WTC11 (cell line): ENCODE results near the gene PRPSAP1. TPM values are rescaled to one million over a fixed set of nuclear protein-coding genes. Genes with fewer than 3 reads are reported as not detected.
A peak's percentile ranks its signal among the peaks of the same experiment; 100 is the strongest.

Source experiments
- ATAC-seq: fragments of 200-7000 bp; cut with Tn5 transposase; 2 replicates; pipeline ENCODE4 v1.10.0; 2021; ENCODE audit warnings: mild to moderate bottlenecking, moderate library complexity
- CTCF ChIA-PET: fragments of 300-600 bp; sonication (Branson Sonifier 250); formaldehyde crosslinking; loops from one replicate; lab custom pipeline; 2021; ENCODE audit warnings: antibody characterized with exemption; lab: Charles Lee
- POLR2A ChIA-PET: fragments of 350-600 bp; sonication (Branson Sonifier 250); formaldehyde crosslinking; loops from one replicate; lab custom pipeline; 2021; ENCODE audit warnings: antibody characterized with exemption; lab: Charles Lee
- DNase-seq: peaks from one replicate; pipeline ENCODE4 v3.0.0; 2021; ENCODE audit warnings: low spot score
- H3K27ac Mint-ChIP-seq: 2 replicates; pipeline ENCODE4 v1.8.0; 2021; ENCODE audit warnings: mixed read lengths
- H3K27me3 Mint-ChIP-seq: 2 replicates; pipeline ENCODE4 v1.8.0; 2021; ENCODE audit warnings: low read depth, mild to moderate bottlenecking, moderate library complexity, mixed read lengths
- H3K36me3 Mint-ChIP-seq: 2 replicates; pipeline ENCODE4 v1.8.0; 2021; ENCODE audit warnings: mixed read lengths
- H3K4me1 Mint-ChIP-seq: 2 replicates; pipeline ENCODE4 v1.8.0; 2022; ENCODE audit warnings: mixed read lengths
- H3K4me3 Mint-ChIP-seq: 2 replicates; pipeline ENCODE4 v1.8.0; 2021; ENCODE audit warnings: mild to moderate bottlenecking, moderate library complexity, mixed read lengths
- H3K9me3 Mint-ChIP-seq: 2 replicates; pipeline ENCODE4 v1.8.0; 2021; ENCODE audit warnings: mixed read lengths
- CREM ChIP-seq: sonication (generic); formaldehyde crosslinking; IDR thresholded peaks from 2 replicates; pipeline ENCODE4 v1.8.1; 2022; ENCODE audit warnings: mild to moderate bottlenecking, missing genetic modification reagents, moderate library complexity
- ESRRA ChIP-seq: sonication (generic); formaldehyde crosslinking; IDR thresholded peaks from 2 replicates; pipeline ENCODE4 v1.8.1; 2022; ENCODE audit warnings: mild to moderate bottlenecking, missing genetic modification reagents, borderline replicate concordance
- ETV6 ChIP-seq: sonication (generic); formaldehyde crosslinking; IDR thresholded peaks from 2 replicates; pipeline ENCODE4 v1.8.1; 2022; ENCODE audit warnings: mild to moderate bottlenecking, missing genetic modification reagents
- GABPB1 ChIP-seq: sonication (generic); formaldehyde crosslinking; IDR thresholded peaks from 2 replicates; pipeline ENCODE4 v1.8.1; 2023; ENCODE audit warnings: mild to moderate bottlenecking, missing genetic modification reagents
- HMGA2 ChIP-seq: fragments of 250-450 bp; sonication (Bioruptor Pico); IDR thresholded peaks from 2 replicates; pipeline ENCODE4 v1.4.0; 2021; ENCODE audit warnings: mild to moderate bottlenecking, moderate library complexity
- JUN ChIP-seq: sonication (generic); formaldehyde crosslinking; IDR thresholded peaks from 2 replicates; pipeline ENCODE4 v1.8.0; 2023; ENCODE audit warnings: mild to moderate bottlenecking, missing genetic modification reagents
- SOX15 ChIP-seq: fragments of 250-450 bp; sonication (Bioruptor Pico); IDR thresholded peaks from 2 replicates; pipeline ENCODE4 v1.9.0; 2021; ENCODE audit warnings: mild to moderate bottlenecking
- SP1 ChIP-seq: sonication (generic); formaldehyde crosslinking; conservative IDR thresholded peaks from 2 replicates; pipeline ENCODE4 v1.8.1; 2022; ENCODE audit warnings: missing genetic modification reagents
- ZNF232 ChIP-seq: sonication (generic); formaldehyde crosslinking; IDR thresholded peaks from 2 replicates; pipeline ENCODE4 v1.8.0; 2022; ENCODE audit warnings: mild to moderate bottlenecking, missing genetic modification reagents
- ZNF281 ChIP-seq: sonication (generic); formaldehyde crosslinking; IDR thresholded peaks from 2 replicates; pipeline ENCODE4 v1.8.0; 2023; ENCODE audit warnings: mild to moderate bottlenecking, missing genetic modification reagents
- total RNA-seq: library from RNA; stranded (reverse); gene quantifications from 3 replicates; pipeline ENCODE4 v1.2.3, GENCODE V29; 2021
- TF ChIP-seq, protein P1 (sequence below): fragments of 250-450 bp; sonication (Bioruptor Pico); IDR thresholded peaks from 2 replicates; pipeline ENCODE4 v1.9.0; 2021; ENCODE audit warnings: mild to moderate bottlenecking, borderline replicate concordance
- TF ChIP-seq, protein P2 (sequence below): sonication (generic); formaldehyde crosslinking; IDR thresholded peaks from 2 replicates; pipeline ENCODE4 v1.8.1; 2023; ENCODE audit warnings: mild to moderate bottlenecking, missing genetic modification reagents, moderate library complexity
- TF ChIP-seq, protein P3 (sequence below): sonication (generic); formaldehyde crosslinking; IDR thresholded peaks from 2 replicates; pipeline ENCODE4 v1.8.1; 2023; ENCODE audit warnings: mild to moderate bottlenecking, moderate library complexity, missing genetic modification reagents
- TF ChIP-seq, protein P4 (sequence below): sonication (generic); formaldehyde crosslinking; IDR thresholded peaks from 2 replicates; pipeline ENCODE4 v1.8.0; 2022; ENCODE audit warnings: mild to moderate bottlenecking, missing genetic modification reagents

PRPSAP1 gene
- total RNA-seq, 1 experiment from 2014 or later, result 56.5 TPM

DNA sequence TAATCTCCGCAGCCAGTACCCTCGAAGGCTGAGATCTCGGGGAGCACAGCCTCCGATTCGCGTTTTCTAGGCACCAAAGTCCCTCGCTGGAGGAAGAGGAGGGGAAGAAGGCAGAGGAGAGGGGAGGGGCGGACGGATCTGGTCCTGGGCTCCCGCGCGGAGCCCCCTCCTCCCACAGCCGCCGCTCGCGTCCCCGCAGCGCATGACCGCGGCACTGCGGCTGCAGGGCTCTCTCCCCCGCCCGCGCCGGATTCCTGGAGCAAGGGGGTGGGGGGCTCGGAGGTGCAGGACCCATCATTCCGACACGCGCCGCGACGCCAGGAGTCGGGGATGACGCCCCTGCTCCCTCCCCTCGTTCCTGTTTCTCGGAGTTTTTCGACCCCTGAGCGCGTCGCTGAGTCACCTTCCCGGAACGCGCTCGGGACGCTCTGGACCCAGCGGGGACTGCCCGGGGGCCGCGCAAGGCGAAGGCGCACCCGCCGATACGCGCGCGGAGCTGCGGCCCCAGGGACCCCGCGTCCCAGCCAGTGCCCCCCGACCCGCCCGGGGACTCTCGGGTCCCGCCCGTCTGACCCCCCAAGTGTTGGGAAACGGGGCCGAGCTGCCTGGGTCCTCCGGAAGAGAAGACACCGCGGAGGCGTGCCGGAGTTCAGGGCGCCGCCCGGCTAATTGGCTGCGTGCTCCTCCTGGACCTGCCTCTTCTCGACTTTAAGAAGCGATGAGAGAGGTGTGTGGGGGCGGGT is 29.3 kb upstream of the PRPSAP1 start (continued):
- TF ChIP-seq, protein P1, sequence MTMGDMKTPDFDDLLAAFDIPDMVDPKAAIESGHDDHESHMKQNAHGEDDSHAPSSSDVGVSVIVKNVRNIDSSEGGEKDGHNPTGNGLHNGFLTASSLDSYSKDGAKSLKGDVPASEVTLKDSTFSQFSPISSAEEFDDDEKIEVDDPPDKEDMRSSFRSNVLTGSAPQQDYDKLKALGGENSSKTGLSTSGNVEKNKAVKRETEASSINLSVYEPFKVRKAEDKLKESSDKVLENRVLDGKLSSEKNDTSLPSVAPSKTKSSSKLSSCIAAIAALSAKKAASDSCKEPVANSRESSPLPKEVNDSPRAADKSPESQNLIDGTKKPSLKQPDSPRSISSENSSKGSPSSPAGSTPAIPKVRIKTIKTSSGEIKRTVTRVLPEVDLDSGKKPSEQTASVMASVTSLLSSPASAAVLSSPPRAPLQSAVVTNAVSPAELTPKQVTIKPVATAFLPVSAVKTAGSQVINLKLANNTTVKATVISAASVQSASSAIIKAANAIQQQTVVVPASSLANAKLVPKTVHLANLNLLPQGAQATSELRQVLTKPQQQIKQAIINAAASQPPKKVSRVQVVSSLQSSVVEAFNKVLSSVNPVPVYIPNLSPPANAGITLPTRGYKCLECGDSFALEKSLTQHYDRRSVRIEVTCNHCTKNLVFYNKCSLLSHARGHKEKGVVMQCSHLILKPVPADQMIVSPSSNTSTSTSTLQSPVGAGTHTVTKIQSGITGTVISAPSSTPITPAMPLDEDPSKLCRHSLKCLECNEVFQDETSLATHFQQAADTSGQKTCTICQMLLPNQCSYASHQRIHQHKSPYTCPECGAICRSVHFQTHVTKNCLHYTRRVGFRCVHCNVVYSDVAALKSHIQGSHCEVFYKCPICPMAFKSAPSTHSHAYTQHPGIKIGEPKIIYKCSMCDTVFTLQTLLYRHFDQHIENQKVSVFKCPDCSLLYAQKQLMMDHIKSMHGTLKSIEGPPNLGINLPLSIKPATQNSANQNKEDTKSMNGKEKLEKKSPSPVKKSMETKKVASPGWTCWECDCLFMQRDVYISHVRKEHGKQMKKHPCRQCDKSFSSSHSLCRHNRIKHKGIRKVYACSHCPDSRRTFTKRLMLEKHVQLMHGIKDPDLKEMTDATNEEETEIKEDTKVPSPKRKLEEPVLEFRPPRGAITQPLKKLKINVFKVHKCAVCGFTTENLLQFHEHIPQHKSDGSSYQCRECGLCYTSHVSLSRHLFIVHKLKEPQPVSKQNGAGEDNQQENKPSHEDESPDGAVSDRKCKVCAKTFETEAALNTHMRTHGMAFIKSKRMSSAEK (CRISPR knock-in tag), result no peak
- TF ChIP-seq CREM (CRISPR knock-in tag), result 0 out of 2 replicates have a peak, but pooled peaks have one; percentile 33
- TF ChIP-seq, protein P2, sequence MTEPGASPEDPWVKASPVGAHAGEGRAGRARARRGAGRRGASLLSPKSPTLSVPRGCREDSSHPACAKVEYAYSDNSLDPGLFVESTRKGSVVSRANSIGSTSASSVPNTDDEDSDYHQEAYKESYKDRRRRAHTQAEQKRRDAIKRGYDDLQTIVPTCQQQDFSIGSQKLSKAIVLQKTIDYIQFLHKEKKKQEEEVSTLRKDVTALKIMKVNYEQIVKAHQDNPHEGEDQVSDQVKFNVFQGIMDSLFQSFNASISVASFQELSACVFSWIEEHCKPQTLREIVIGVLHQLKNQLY (CRISPR knock-in tag), result no peak
- peak; percentile 77; the same call in 1 of the 2 replicates for TF ChIP-seq ZNF232 (CRISPR knock-in tag)
- TF ChIP-seq, protein P3, sequence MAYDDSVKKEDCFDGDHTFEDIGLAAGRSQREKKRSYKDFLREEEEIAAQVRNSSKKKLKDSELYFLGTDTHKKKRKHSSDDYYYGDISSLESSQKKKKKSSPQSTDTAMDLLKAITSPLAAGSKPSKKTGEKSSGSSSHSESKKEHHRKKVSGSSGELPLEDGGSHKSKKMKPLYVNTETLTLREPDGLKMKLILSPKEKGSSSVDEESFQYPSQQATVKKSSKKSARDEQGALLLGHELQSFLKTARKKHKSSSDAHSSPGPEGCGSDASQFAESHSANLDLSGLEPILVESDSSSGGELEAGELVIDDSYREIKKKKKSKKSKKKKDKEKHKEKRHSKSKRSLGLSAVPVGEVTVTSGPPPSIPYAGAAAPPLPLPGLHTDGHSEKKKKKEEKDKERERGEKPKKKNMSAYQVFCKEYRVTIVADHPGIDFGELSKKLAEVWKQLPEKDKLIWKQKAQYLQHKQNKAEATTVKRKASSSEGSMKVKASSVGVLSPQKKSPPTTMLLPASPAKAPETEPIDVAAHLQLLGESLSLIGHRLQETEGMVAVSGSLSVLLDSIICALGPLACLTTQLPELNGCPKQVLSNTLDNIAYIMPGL (CRISPR knock-in tag), result peak; percentile 68; the same call in 1 of the 2 replicates
- TF ChIP-seq SP1 (CRISPR knock-in tag), result 0 out of 2 replicates have a peak, but pooled peaks have one; percentile 33
- TF ChIP-seq ETV6, result 0 out of 2 replicates have a peak, but pooled peaks have one; percentile 36
- TF ChIP-seq ZNF281 (CRISPR knock-in tag), result 0 out of 2 replicates have a peak, but pooled peaks have one; percentile 50
- peak; percentile 66; the same call in 1 of the 2 replicates for TF ChIP-seq GABPB1
- TF ChIP-seq ESRRA, result 0 out of 2 replicates have a peak, but pooled peaks have one; percentile 25
- TF ChIP-seq, protein P4, sequence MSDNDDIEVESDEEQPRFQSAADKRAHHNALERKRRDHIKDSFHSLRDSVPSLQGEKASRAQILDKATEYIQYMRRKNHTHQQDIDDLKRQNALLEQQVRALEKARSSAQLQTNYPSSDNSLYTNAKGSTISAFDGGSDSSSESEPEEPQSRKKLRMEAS (CRISPR knock-in tag), result peak; percentile 62; the same call in 1 of the 2 replicates
- TF ChIP-seq JUN (CRISPR knock-in tag), result no peak
- no peak for TF ChIP-seq SOX15 (CRISPR knock-in tag)

DNA sequence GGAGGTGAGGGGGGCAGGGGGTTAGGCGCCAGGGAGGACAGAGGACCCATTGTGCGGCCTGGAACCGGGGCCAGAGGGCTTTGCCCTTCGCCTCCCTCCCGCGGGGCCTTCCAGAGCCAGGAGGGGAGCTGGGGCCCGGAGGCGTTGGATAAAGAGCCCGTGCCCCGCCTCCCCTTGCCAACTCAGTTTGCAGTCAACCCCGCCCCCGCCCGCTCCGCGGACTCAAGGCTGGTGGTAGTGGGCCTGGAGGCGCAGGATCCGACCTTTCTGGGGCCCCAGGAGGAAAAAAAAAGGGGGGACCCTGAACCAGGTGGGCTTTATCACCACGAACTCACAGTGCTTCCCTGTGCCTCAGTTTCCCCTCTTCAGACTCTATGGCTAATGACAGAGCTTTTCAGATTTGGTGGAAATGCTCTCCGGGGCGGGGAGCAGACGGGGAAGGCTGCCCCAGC is 28.7 kb upstream of the PRPSAP1 start:
- POLR2A ChIA-PET, result interaction anchor here (0.5 to 1.2 kb wide), 2 partner anchors 29 to 41 kb away, joined by 4 read pairs; partner anchors contain the start of gene PRPSAP1
- Mint-ChIP-seq H3K36me3 (no peaks in the 10 kb centered on the region), H3K4me3 (peak overlapping the region; percentile 92), H3K4me1 (peaks cover 9% of the 10 kb centered on the region; the same call in 1 of the 2 replicates), H3K27ac (no peak overlapping the region), H3K27me3 (peaks cover 49% of the 10 kb centered on the region), H3K9me3 (peaks cover 3% of the 10 kb centered on the region)
- CTCF ChIA-PET, result interaction anchor here (1.0 to 10.6 kb wide), 15 partner anchors 8 to 299 kb away, joined by 3 to 135 read pairs (median 8); partner anchors contain the start of genes PRPSAP1 and RHBDF2
- ATAC-seq (peak; percentile 9), DNase-seq (peak; percentile 77)
- TF ChIP-seq GABPB1 (peak; percentile 81), HMGA2 (CRISPR knock-in tag) (no peak)
- TF ChIP-seq, all 79 proteins: peak for 1
